GM08714 (cell line): ENCODE data around the gene ZNF785.
"Not testable (repeated sequence)": the region's sequence is repeated elsewhere in the genome, so short reads cannot be mapped to it uniquely, and the experiment has no call there.

Source experiments
- H3K4me3 ChIP-seq: fragments of 200-500 bp; sonication (Bioruptor generic); 2 replicates; pipeline ENCODE4 v1.5.1; 2014; ENCODE audit warnings: mild to moderate bottlenecking, low read length, inconsistent platforms
- ZNF274 ChIP-seq: IDR thresholded peaks from 2 replicates; pipeline ENCODE4 v1.6.1; 2012; ENCODE audit warnings: mild to moderate bottlenecking, low read depth, low read length

Gene ZNF785

GRCh38 chr16:30548416-30549253 is 36.9 kb downstream of the ZNF785 start:
- TF ChIP-seq ZNF274, result no peak

GRCh38 chr16:30546115-30546514 is 39.4 kb downstream of the ZNF785 start:
- TF ChIP-seq ZNF274, result no peak
- H3K4me3 ChIP-seq, result no peak overlapping the region

More at GRCh38 chr16:30548416-30549253, 36.9 kb downstream of the ZNF785 start:
- H3K4me3 ChIP-seq, result no peak overlapping the region

GRCh38 chr16:30543067-30543466 is 42.4 kb downstream of the ZNF785 start:
- no peak for TF ChIP-seq ZNF274

GRCh38 chr16:30541502-30542329 is 43.8 kb downstream of the ZNF785 start:
- TF ChIP-seq ZNF274, result no peak

More at GRCh38 chr16:30543067-30543466, 42.4 kb downstream of the ZNF785 start:
- no peak overlapping the region for H3K4me3 ChIP-seq

GRCh38 chr16:30540916-30541464 is 44.5 kb downstream of the ZNF785 start:
- not testable (repeated sequence) for H3K4me3 ChIP-seq

More at GRCh38 chr16:30541502-30542329, 43.8 kb downstream of the ZNF785 start:
- no peak overlapping the region for H3K4me3 ChIP-seq

GRCh38 chr16:30539986-30540526 is 45.4 kb downstream of the ZNF785 start:
- H3K4me3 ChIP-seq, result not testable (repeated sequence)

- no peak overlapping the region for H3K4me3 ChIP-seq
- TF ChIP-seq ZNF274, result no peak
These were observed 46.2 kb downstream of the ZNF785 start for GRCh38 chr16:30539000-30539964.

GRCh38 chr16:30536391-30537024 is 49.0 kb downstream of the ZNF785 start:
- H3K4me3 ChIP-seq, result not testable (repeated sequence)

- peak overlapping the region; percentile 85 for H3K4me3 ChIP-seq
- no peak for TF ChIP-seq ZNF274
These were observed 49.7 kb downstream of the ZNF785 start for GRCh38 chr16:30535777-30536190.

- no peak for TF ChIP-seq ZNF274
- H3K4me3 ChIP-seq, result peak overlapping the region; percentile 85
These were observed 50.3 kb downstream of the ZNF785 start for GRCh38 chr16:30535106-30535776.

GRCh38 chr16:30534368-30535105 is 51.0 kb downstream of the ZNF785 start, which contains the start of gene ZNF747:
TSS of gene ZNF747 (minus strand) at chr16:30534858. CDS start at chr16:30534679, 179 bp downstream.
- no peak for TF ChIP-seq ZNF274
- peak within 1 kb of the TSS; percentile 85 for H3K4me3 ChIP-seq
